GM19467 (cell line): ENCODE data around the gene ARHGAP21.
"Not testable (repeated sequence)": the region's sequence is repeated elsewhere in the genome, so short reads cannot be mapped to it uniquely, and the experiment has no call there.

Source experiments
- ATAC-seq: cut with Tn5 transposase; IDR thresholded peaks from one replicate; pipeline ENCODE4 v1.9.1; 2021; ENCODE audit warnings: mild to moderate bottlenecking, moderate library complexity; ENCODE audit not compliant: unreplicated experiment

Gene ARHGAP21

GRCh38 chr10:24643679-24644209, 79.9 kb downstream of the ARHGAP21 start:
- no peak for ATAC-seq

GRCh38 chr10:24642921-24643678, 80.6 kb downstream of the ARHGAP21 start:
- ATAC-seq = peak; percentile 89

DNA sequence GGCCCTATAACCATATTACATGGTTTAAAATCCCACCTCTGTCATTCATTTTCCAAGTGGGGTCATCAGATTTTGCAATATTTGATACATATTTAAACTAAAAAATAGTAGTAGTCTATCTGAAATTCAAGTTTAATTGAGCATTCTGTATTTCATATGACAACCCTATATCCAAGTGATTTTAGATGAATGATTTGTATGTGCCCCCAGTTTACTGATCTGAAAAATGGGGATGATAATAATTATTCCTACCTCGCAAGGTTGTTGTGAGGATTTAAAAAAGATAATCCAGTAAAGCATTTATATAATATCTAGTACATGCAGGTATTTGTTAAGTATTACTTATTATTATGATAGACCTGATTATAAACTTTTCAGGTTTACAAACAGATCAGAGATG, 84.6 kb downstream of the ARHGAP21 start:
- ATAC-seq = no peak

DNA sequence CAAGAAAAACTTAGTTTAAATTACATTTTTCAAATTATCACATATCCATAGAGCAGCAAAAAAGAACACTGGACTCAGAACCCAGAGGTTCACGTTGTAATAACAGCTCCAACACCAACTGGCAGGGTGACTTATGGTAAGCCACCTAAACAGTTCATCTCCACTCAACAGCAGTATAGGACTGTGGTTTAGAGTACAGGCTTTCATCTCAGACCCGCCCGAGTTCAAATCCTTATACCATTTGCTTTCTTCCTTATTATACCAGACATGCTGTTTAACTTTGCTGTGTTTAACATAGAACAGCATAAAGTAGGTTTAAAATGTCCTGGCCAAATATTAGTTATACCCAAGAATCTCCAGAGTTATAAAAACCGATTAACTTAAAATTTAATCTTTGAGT, 97.9 kb downstream of the ARHGAP21 start:
- ATAC-seq = no peak

GRCh38 chr10:24623383-24623782, 100.3 kb downstream of the ARHGAP21 start:
- no peak for ATAC-seq

DNA sequence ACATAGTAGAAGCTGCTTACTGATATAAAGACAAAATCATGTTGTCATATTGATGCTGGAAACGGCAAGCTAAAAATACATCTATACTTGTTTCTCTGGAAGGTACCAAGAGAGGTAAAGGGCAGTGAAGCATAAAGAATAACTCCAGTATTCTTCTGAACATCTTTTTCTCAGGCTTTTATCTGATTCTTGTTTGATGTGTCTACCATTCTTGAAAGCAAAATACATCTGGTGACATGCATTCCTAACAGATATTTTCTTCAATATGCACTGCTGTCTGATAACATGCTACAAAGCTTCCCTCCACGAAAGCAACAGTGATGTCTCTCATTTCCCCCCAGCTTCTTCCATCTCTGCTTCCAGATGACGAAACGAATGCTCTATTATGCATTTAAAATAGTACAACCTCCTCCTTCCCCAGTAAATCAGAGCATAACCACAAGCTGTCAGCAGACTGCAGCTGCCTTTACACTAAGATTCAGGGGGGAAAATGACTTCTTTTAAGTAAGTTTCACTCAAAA, 100.8 kb downstream of the ARHGAP21 start:
- ATAC-seq = no peak

GRCh38 chr10:24621035-24621795, 102.5 kb downstream of the ARHGAP21 start:
- not testable (repeated sequence) for ATAC-seq

GRCh38 chr10:24619994-24620310, 103.7 kb downstream of the ARHGAP21 start:
- ATAC-seq = not testable (repeated sequence)

GRCh38 chr10:24619291-24619993, 104.2 kb downstream of the ARHGAP21 start:
- ATAC-seq = not testable (repeated sequence)

GRCh38 chr10:24618401-24618800, 105.3 kb downstream of the ARHGAP21 start:
- ATAC-seq = no peak

GRCh38 chr10:24617771-24618396, 105.8 kb downstream of the ARHGAP21 start:
- ATAC-seq = peak; percentile 70

GRCh38 chr10:24616536-24616935, 107.2 kb downstream of the ARHGAP21 start:
- ATAC-seq = no peak

GRCh38 chr10:24606021-24606420, 117.7 kb downstream of the ARHGAP21 start:
- no peak for ATAC-seq

DNA sequence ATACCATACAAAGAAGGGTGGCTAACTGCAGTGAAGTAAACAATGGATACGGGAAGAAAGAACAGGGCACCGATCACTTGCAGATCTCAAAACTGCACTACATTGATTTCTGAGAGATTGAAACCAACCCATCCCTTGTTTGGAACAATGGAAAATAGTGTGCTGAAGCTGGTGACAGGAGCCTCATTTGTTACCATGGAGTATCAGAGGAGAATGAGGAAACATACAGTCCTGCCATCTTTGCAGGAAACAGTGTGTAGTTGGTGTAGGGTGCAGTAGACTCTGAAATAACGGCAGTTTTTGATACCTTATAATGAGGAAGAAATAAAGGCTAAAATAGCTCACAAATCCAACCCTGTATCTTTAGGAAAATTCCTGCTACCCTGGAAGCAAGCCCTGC, 118.5 kb downstream of the ARHGAP21 start:
- ATAC-seq = no peak

- no peak for ATAC-seq
Measured at GRCh38 chr10:24603333-24603732, 120.4 kb downstream of the ARHGAP21 start.

GRCh38 chr10:24597961-24598360, 125.7 kb downstream of the ARHGAP21 start:
- ATAC-seq = no peak

DNA sequence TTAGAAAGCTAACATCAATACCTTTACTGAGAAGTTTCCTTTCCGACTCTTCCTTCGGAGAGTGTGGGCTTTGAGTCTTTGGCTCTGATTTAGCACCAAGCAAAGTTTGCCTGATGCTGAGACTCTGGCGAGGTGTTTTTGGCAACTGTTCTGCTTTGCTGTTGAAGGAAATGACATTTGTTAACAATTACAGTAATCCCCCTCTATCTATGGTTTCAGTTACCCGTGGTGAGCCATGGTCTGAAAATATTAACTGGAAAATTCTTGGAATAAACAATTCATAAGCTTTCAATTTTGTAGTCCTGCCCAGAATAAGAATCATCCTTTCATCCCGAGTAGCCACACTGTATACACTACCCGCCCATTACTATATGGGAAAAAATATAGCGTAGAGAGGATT, 126.3 kb downstream of the ARHGAP21 start:
- no peak for ATAC-seq

- no peak for ATAC-seq
Measured at GRCh38 chr10:24596217-24596930, 127.3 kb downstream of the ARHGAP21 start.

DNA sequence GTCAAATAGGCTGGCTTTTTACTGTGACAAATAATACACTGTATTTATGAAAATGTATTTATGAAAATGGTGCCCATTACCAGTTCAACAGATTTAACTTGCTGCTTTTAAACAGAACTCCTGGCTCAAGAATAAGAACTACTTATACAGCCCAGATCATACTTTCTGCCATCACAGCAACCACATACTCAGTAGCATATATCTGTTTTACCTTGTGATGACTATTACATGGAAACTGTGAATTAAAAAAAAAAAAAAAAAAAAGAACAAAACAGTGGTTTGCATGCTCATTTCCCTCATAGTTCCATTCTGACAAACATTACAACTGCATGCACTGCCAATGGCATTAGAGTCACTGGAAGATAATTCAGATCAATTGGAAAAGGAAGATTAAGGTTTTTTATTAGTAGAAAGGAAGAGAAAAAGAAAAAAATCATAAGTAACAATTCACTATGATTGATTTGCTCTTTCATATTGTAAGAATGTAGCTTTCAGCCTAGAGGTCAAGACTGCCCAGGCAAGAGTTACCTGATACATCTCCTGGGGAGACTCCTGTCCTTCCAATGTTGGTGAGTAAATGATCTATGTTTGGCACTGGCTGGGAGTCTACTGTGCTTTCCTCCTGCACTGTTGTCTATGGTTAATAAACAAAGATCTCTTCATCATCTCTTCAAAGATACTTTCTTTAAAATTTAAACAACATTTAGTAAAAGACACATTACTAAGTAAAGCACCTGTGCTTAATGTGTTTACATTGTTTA, 132.8 kb downstream of the ARHGAP21 start:
- no peak for ATAC-seq
